IPS-18a (cell line): ENCODE measurements around the gene FKBP10.
A peak's percentile ranks its signal among the peaks of the same experiment; 100 is the strongest.

Experiments used
- H3K27ac ChIP-seq: one replicate; pipeline ENCODE4 v1.5.1; 2013; ENCODE audit warnings: low read length
- H3K27me3 ChIP-seq: one replicate; pipeline ENCODE4 v1.6.1; 2013; ENCODE audit warnings: mild to moderate bottlenecking, low read length; ENCODE audit not compliant: control insufficient read depth, insufficient read depth
- H3K36me3 ChIP-seq: one replicate; pipeline ENCODE4 v1.6.1; 2013; ENCODE audit warnings: low read depth, low read length; ENCODE audit not compliant: control insufficient read depth
- H3K4me1 ChIP-seq: one replicate; pipeline ENCODE4 v1.6.1; 2013; ENCODE audit warnings: low read depth, low read length; ENCODE audit not compliant: control insufficient read depth
- H3K4me3 ChIP-seq: one replicate; pipeline ENCODE4 v1.5.1; 2013; ENCODE audit warnings: low read length
- H3K9ac ChIP-seq: one replicate; pipeline ENCODE4 v1.6.1; 2013; ENCODE audit warnings: mild to moderate bottlenecking, low read length, moderate library complexity
- H3K9me3 ChIP-seq: one replicate; pipeline ENCODE4 v1.6.1; 2013; ENCODE audit warnings: low read depth, low read length; ENCODE audit not compliant: control insufficient read depth

Gene FKBP10, protein sequence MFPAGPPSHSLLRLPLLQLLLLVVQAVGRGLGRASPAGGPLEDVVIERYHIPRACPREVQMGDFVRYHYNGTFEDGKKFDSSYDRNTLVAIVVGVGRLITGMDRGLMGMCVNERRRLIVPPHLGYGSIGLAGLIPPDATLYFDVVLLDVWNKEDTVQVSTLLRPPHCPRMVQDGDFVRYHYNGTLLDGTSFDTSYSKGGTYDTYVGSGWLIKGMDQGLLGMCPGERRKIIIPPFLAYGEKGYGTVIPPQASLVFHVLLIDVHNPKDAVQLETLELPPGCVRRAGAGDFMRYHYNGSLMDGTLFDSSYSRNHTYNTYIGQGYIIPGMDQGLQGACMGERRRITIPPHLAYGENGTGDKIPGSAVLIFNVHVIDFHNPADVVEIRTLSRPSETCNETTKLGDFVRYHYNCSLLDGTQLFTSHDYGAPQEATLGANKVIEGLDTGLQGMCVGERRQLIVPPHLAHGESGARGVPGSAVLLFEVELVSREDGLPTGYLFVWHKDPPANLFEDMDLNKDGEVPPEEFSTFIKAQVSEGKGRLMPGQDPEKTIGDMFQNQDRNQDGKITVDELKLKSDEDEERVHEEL

DNA sequence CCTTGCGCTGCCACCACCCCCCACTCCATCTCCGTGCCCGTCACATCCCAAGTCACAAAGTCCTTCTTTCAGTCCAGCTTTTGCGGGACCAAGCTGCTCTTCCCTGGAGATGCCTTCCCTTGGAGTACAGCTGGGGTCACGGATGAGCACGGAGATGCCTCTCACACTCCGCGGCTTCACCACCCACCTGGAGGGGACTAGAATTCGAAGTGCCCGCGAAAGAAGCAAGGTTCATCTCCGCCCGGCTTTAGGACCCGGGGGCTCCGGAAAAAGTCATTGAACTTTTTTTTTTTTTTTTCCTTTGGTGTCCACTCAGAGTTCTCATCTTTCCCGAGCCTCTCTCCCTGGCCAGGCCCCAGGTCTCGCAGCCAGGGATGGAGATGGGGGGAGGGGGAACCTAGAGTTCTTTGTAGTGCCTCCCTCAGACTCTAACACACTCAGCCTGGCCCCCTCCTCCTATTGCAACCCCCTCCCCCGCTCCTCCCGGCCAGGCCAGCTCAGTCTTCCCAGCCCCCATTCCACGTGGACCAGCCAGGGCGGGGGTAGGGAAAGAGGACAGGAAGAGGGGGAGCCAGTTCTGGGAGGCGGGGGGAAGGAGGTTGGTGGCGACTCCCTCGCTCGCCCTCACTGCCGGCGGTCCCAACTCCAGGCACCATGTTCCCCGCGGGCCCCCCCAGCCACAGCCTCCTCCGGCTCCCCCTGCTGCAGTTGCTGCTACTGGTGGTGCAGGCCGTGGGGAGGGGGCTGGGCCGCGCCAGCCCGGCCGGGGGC, at the start of gene FKBP10:
TSS of gene FKBP10 (plus strand) at position 624 of the 771 bp plus-strand sequence. CDS start at position 655, 31 bp downstream.
- peak within 1 kb of the TSS; percentile 51 for H3K27ac ChIP-seq
- no peaks in the 10 kb centered on the region for H3K9me3 ChIP-seq
- H3K9ac ChIP-seq, result peak within 1 kb of the TSS; percentile 87
- H3K36me3 ChIP-seq, result no peaks in the 10 kb centered on the region
- H3K27me3 ChIP-seq, result peaks cover 7% of the 10 kb centered on the region
- peaks cover 5% of the 10 kb centered on the region for H3K4me1 ChIP-seq
- H3K4me3 ChIP-seq, result peak within 1 kb of the TSS; percentile 99

GRCh38 chr17:41763327-41763726, 49.5 kb upstream of the FKBP10 start:
- Histone ChIP-seq H3K4me1 (no peaks in the 10 kb centered on the region), H3K9ac (no peak overlapping the region), H3K4me3 (no peak overlapping the region), H3K27ac (no peak overlapping the region), H3K27me3 (no peaks in the 10 kb centered on the region), H3K36me3 (peaks cover 65% of the 10 kb centered on the region), H3K9me3 (no peaks in the 10 kb centered on the region)

DNA sequence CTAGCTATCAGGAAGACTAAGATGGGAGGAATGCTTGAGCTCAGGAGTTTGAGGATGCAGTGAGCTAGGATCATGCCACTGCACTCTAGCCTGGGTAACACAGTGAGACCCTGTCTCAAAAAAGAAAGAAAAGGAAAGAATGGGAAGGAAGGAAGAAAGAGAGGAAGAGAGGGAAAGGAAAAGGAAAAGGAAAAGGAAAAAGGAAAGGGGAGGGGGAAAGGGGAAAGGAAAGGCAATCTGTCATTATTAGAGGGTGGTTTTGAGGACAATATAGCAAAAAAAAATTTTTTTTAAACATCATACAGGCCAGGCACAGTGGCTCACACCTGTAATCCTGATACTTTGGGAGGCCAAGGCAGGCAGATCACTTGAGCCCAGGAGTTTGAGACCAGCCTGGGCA, 46.7 kb upstream of the FKBP10 start:
- Histone ChIP-seq H3K27me3 (no peaks in the 10 kb centered on the region), H3K9ac (no peak overlapping the region), H3K4me3 (no peak overlapping the region), H3K36me3 (peaks cover 79% of the 10 kb centered on the region), H3K9me3 (no peaks in the 10 kb centered on the region), H3K4me1 (no peaks in the 10 kb centered on the region), H3K27ac (no peak overlapping the region)

DNA sequence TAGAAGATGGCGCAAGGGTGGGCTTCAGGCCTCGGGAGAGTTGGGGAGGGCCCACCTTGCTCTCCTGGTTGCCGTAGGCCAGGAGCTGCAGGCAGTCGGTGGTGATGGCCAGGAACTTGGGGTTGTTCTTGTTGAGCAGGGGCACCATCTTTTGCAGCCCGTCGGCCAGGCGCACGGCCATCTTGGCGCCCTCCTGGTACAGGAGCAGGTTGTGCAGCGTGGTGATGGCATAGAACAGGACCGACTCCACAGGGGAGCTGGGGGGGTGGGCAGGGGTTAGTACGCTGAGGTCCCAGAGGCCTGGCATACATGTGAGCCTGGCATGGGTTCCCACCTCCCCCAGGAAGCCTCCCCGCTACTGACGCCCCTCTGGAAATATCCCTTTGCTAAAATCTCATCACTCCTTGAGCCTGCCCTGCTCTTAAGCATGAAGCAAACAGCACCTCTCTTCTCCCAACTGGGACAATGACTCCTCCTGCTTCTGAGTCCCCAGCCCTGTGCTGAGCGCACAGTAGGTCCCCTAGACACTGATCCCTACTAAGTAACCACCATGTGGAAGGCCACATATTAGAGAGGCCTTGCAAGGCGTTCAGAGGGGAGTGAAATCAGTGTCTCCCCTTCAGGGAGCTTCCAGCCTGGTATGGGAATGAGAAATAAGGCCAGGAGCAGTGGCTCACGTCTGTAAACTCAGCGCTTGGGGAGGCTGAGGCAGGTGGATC, 45.3 kb upstream of the FKBP10 start:
- no peaks in the 10 kb centered on the region for H3K9me3 ChIP-seq
- no peak overlapping the region for H3K27ac ChIP-seq
- H3K4me3 ChIP-seq, result no peak overlapping the region
- no peaks in the 10 kb centered on the region for H3K27me3 ChIP-seq
- H3K9ac ChIP-seq, result no peak overlapping the region
- peaks cover 9% of the 10 kb centered on the region for H3K4me1 ChIP-seq
- H3K36me3 ChIP-seq, result peaks cover 76% of the 10 kb centered on the region

DNA sequence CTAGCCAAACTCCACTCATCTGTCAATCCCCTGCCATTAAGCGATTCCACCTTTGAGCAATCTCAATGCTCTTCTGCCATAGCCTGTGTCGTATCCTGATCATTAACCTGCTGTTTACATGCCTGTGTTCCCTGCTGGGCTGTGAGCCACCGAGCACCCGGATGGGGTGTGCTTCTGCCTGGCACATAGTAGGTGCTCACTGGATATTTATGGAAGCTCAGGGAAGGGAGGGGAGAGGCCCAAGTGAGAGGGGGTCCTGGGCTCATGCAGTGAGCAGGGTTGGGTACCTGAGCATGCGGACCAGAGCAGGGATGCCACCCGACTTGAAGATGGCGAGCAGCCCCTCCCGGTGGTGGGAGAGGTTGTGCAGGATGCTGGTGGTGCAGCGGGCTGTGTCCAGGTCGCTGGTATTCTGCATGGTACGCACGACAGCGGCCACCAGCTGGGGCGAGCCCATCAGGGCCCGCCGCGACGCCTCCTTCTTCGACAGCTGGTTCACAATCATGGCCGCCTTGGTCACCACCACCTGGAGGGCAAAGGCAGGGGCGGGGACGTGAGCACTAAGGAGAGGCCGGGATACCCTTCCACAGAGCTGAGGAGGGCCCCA, 44.0 kb upstream of the FKBP10 start:
- peaks cover 63% of the 10 kb centered on the region for H3K36me3 ChIP-seq
- no peaks in the 10 kb centered on the region for H3K9me3 ChIP-seq
- no peak overlapping the region for H3K4me3 ChIP-seq
- no peak overlapping the region for H3K27ac ChIP-seq
- H3K27me3 ChIP-seq, result no peaks in the 10 kb centered on the region
- H3K9ac ChIP-seq, result no peak overlapping the region
- peaks cover 18% of the 10 kb centered on the region for H3K4me1 ChIP-seq

- no peaks in the 10 kb centered on the region for H3K9me3 ChIP-seq
- H3K4me3 ChIP-seq, result no peak overlapping the region
- H3K27me3 ChIP-seq, result no peaks in the 10 kb centered on the region
- peaks cover 18% of the 10 kb centered on the region for H3K4me1 ChIP-seq
- no peak overlapping the region for H3K27ac ChIP-seq
- H3K36me3 ChIP-seq, result peaks cover 60% of the 10 kb centered on the region
- H3K9ac ChIP-seq, result no peak overlapping the region
Observed at GRCh38 chr17:41769346-41769862, 43.4 kb upstream of the FKBP10 start.

DNA sequence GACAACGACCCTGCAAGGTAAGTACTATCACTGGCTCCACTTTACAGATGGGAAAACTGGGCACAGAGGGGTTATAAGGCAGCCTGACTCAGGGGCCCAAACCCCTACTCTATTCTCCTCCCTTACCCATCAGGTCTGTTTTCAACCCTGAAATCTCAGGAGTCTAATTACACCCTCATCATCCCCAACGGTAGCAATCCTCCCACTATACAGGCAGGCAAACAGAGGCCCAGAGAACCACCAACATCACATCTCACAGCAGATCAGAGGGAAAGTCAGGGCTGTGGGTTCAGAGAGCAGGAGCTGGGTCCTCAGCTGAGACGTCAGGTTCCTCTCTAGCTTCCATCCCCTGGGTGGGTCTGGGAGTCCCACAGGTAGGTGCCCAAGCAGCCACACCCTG, 42.8 kb upstream of the FKBP10 start:
- H3K4me1 ChIP-seq, result peaks cover 18% of the 10 kb centered on the region
- no peaks in the 10 kb centered on the region for H3K9me3 ChIP-seq
- no peak overlapping the region for H3K9ac ChIP-seq
- no peak overlapping the region for H3K27ac ChIP-seq
- H3K27me3 ChIP-seq, result no peaks in the 10 kb centered on the region
- peaks cover 54% of the 10 kb centered on the region for H3K36me3 ChIP-seq
- H3K4me3 ChIP-seq, result no peak overlapping the region

DNA sequence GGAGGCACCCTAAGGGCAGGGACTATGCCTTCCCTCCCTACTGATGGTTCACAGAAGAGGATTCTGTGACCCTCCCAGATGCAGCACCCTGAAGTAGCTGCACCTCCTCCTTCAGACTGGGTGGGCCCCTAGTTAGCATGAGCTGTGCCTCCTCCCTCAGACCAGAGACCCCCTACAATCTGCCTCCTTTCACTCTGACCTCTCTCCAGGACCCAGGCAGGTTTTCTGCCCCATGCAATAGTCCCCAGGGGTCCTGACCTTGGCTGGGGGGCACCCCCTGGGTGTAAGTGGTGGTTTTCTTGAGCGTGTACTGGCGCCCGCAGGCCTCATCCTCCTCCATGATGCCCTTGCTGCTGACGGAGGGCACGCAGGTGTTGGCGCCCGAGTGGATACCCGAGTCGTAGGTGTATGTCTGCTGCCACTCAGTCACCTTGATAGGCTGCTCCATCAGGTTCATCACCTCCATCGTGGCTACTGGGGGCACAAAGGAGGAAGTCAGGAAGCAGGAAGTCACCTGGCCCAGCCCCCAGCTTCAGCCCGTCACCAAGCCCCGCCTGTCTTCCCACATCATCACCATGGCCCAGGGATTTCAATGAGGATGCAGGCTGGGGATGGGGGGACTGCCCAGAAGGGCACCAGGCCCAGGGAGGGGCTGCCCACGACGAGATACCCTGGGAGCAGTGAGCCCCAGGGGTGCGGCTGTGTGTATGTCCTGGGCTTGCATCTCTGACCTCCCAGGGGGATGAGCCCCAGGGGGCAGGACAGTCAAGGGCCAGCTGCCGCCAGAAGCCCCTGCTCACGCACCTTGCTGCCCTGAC, 41.2 kb upstream of the FKBP10 start:
- peaks cover 29% of the 10 kb centered on the region for H3K4me1 ChIP-seq
- H3K4me3 ChIP-seq, result no peak overlapping the region
- H3K36me3 ChIP-seq, result peaks cover 43% of the 10 kb centered on the region
- no peak overlapping the region for H3K9ac ChIP-seq
- H3K27ac ChIP-seq, result no peak overlapping the region
- H3K27me3 ChIP-seq, result no peaks in the 10 kb centered on the region
- H3K9me3 ChIP-seq, result no peaks in the 10 kb centered on the region

DNA sequence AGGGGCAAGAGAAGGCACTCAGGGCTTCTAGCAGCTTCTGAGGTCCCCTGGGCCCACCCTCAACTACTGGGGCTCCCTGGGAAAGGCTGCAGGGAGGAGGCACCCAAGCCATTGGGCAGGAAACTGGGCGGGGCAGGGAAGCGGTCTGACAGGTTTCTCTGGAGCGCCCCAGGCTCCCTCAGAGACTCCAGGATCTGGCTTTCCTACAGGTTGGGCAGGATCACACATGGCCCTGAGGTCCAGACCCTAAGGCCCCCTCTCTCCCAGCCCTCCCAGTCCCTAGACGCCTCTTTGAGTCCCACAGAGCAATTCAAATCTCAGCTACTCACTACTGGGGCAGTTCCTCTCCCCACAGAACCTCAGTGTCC, 40.6 kb upstream of the FKBP10 start:
- H3K27ac ChIP-seq, result no peak overlapping the region
- no peaks in the 10 kb centered on the region for H3K27me3 ChIP-seq
- no peak overlapping the region for H3K4me3 ChIP-seq
- H3K4me1 ChIP-seq, result peaks cover 31% of the 10 kb centered on the region
- no peaks in the 10 kb centered on the region for H3K9me3 ChIP-seq
- no peak overlapping the region for H3K9ac ChIP-seq
- H3K36me3 ChIP-seq, result peaks cover 38% of the 10 kb centered on the region

GRCh38 chr17:41772586-41773189, 40.1 kb upstream of the FKBP10 start:
- peaks cover 33% of the 10 kb centered on the region for H3K36me3 ChIP-seq
- no peaks in the 10 kb centered on the region for H3K27me3 ChIP-seq
- no peak overlapping the region for H3K4me3 ChIP-seq
- no peak overlapping the region for H3K27ac ChIP-seq
- H3K9ac ChIP-seq, result no peak overlapping the region
- no peaks in the 10 kb centered on the region for H3K9me3 ChIP-seq
- peaks cover 34% of the 10 kb centered on the region for H3K4me1 ChIP-seq
